ENCODE results near the gene SZT2. TPM values are rescaled to one million over a fixed set of nuclear protein-coding genes. Genes with fewer than 3 reads are reported as not detected.
A peak's percentile ranks its signal among the peaks of the same experiment; 100 is the strongest.
"Not testable (repeated sequence)": the region's sequence is repeated elsewhere in the genome, so short reads cannot be mapped to it uniquely, and the experiment has no call there.

SZT2 gene
- total RNA-seq, 2 donors from 2014 or later: 51.4 to 51.6 TPM

DNA sequence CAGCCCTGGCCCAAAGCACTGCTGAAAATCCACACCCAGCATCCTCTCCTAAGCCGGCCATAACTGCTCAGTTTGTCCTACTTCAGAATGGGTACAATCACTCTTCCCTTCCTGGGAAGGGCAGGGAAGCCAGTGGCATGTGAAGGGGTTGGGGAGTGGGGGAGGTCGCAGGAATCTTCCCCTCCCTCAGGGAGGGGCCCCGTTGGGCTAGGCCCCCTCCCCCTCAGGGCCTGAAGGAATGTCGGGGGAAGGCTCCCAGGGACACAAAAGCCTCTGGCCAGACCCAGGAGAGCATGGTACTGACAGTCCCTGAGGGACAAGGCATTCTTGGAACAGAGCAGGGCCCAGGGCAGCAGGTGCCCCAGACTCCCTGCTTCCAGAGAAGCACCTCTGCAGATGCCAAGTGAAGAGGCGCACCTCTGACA, 23.1 kb upstream of the SZT2 start:
- Mint-ChIP-seq H3K27ac (peak overlapping the region; percentile 78), H3K9me3 (no peaks in the 10 kb centered on the region), H3K36me3 (ENCODE audit: insufficient read depth in 2 of 2) (peaks cover 10 to 25% of the 10 kb centered on the region in 2 donors), H3K27me3 (ENCODE audit: low read depth) (no peaks in the 10 kb centered on the region), H3K4me1 (ENCODE audit: low read depth) (peaks cover 54% of the 10 kb centered on the region), H3K4me3 (peak overlapping the region; percentile 94)
- ATAC-seq (replicated peaks in 1 of 2) (no peak), DNase-seq (no peak)

DNA sequence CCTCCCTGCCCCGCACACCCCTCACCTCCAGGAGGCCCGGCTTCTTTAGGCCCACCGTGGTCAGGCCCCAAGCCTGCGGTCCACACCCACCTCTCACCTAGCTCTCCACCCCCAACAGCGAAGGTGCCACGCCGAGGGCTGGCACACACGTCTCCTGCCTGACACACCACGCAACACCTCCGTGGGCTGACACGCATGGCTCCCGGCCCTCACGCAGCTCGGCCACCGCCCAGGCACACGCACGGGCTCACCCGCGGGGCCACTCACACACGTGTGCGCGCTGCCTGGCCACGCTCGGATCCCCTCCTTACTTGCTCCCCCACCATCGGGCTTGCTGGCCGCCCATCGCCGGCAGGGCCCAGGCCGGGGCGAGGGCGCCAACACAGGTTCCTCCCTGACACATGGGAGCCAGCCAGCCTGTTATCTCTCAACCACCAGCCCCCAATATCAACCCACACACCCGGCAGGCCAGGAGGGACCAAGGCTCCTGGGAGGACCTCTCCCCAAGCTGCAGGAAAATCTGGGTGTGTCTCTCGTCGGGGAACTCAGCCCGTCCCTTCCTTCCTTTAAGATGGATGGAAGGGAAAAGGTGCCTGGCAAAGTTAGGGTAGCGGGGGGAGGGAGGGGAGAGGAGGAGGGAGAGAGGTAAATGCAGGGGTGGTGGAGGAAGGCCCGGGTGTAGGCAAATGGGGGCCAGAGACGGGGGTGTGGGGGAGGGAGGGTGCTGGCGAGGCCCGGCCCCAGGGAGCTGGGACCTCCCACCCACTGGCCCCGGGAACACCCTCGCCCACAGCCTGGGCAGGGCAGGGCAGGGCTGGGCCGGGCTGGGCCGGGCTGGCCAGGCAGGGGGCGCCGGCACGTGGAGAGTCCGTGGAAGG, 22.4 kb upstream of the SZT2 start:
- Mint-ChIP-seq H3K27ac (peak overlapping the region; percentile 78), H3K4me3 (peak overlapping the region; percentile 94), H3K36me3 (ENCODE audit: insufficient read depth in 2 of 2) (peaks cover 6 to 19% of the 10 kb centered on the region in 2 donors), H3K27me3 (ENCODE audit: low read depth) (no peaks in the 10 kb centered on the region), H3K9me3 (no peaks in the 10 kb centered on the region), H3K4me1 (ENCODE audit: low read depth) (peaks cover 48% of the 10 kb centered on the region)
- peak; percentile 67 to 68 for ATAC-seq (replicated peaks in 1 of 2)
- peak; percentile 37 to 48 for DNase-seq

DNA sequence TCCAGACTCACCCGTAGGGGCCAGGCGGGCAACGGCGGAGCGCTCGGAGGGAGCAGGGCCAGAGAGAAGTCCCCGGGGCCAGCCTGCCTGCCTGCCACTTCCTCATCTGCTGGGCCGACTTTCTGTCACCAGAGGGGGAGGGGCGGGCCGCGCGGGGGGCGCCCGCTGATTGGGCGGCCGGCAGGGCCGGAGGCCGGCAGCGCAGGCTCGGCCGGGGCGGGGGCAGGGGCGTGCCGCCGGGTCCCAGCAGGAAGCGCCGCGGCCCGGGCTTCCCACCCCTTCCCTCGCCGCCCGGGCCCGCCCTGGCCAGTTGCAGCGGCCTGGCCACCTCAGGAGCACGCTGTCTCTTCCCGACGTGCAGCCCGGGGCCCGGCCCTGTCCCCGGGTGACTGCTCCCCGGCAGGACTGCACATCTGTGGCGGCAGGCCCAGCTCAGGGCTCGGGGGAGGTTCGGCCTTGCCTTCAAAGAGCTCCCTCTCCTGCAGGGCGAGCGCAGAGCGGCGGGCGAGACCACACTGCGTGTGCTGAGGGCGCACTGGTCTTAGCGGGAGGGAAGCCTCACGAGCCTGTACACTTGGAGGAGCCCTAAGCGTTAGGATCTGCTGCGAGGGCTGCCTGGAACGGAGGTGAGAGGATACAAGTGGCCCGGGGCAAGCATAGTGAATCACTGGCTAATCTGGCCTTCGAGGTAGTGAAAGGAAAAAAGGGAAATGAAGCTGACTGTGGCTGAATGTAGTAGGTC, 21.6 kb upstream of the SZT2 start, which contains the start of gene ELOVL1:
ELOVL1 (minus strand) TSS at position 108 of the 742 bp plus-strand sequence. CDS start 2,402 bp downstream, outside the sequence.
- peak; percentile 89 for ATAC-seq (replicated peaks in 1 of 2)
- H3K27ac Mint-ChIP-seq: peak within 1 kb of the TSS; percentile 83
- no peaks in the 10 kb centered on the region for H3K9me3 Mint-ChIP-seq
- H3K4me1 Mint-ChIP-seq (ENCODE audit: low read depth): peaks cover 40% of the 10 kb centered on the region
- H3K4me3 Mint-ChIP-seq: peak within 1 kb of the TSS; percentile 94
- peaks cover 6 to 15% of the 10 kb centered on the region in 2 donors for H3K36me3 Mint-ChIP-seq (ENCODE audit: insufficient read depth in 2 of 2)
- DNase-seq: peak; percentile 91 to 94
- H3K27me3 Mint-ChIP-seq (ENCODE audit: low read depth): no peaks in the 10 kb centered on the region

DNA sequence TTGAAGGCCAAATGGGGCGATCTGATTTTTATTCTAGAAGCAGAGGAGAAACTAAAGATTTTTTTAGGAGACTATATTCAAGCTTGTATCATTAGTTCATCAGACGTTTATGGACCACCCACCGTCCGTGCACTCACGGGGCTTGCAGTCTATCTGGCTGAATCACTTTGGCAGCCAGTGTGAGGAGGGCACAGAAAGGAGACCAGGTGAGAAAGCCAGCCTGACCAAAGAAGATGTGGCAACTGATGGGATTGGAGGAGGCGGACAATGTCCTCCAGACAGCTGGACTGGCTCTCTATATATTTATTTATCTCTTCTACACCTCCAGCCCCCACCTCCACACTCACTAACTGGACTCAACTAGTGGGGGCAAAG, 21.1 kb upstream of the SZT2 start:
- Mint-ChIP-seq H3K27me3 (ENCODE audit: low read depth) (no peaks in the 10 kb centered on the region), H3K36me3 (ENCODE audit: insufficient read depth in 2 of 2) (peaks cover 6 to 14% of the 10 kb centered on the region in 2 donors), H3K27ac (peak overlapping the region; percentile 83), H3K4me3 (peak overlapping the region; percentile 94), H3K9me3 (no peaks in the 10 kb centered on the region), H3K4me1 (ENCODE audit: low read depth) (peaks cover 37% of the 10 kb centered on the region)
- no peak for DNase-seq
- ATAC-seq (replicated peaks in 1 of 2): no peak

DNA sequence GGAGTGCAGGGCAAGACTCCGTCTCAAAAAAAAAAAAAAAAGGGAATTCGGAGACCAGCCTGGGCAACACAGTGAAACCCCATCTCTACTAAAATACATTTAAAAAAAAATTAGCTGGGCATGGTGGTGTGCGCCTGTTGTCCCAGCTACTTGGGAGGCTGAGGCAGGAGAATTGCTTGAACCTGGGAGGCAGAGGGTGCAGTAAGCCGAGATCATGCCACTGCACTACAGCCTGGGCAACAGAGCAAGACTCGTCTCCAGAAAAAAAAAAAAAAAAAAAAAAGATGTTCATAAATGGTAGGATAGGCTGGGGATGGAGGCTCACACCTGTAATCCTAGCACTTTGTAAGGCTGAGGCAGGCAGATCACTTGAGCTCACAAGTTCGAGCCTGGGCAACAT, 19.9 kb upstream of the SZT2 start:
- not testable (repeated sequence) for H3K36me3 Mint-ChIP-seq (ENCODE audit: insufficient read depth in 2 of 2); H3K4me3 Mint-ChIP-seq; DNase-seq; H3K27ac Mint-ChIP-seq; ATAC-seq (replicated peaks in 1 of 2); H3K9me3 Mint-ChIP-seq; H3K27me3 Mint-ChIP-seq (ENCODE audit: low read depth)
- H3K4me1 Mint-ChIP-seq (ENCODE audit: low read depth): peaks cover 36% of the 10 kb centered on the region

DNA sequence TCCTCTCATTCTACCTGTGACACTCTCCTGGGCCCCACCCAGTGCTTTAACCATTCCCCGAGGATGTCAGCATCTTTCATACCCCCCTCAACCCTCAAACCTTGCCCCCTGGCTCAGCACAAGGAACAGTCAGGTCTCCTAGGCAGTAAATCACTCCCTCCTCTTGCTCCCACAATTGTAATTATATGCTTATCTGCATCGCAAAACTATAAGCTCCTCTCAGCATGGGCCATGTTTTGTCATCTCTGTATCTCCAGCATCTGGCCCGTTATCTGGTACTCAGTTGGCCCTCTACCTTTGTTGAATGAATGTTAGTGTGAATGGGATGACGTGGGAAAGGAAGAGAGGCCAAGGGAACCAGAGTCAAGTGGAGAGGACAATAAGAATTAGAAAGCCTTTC, 19.1 kb upstream of the SZT2 start:
- Mint-ChIP-seq H3K36me3 (ENCODE audit: insufficient read depth in 2 of 2) (peaks cover 0 to 2% of the 10 kb centered on the region in 2 donors), H3K4me1 (ENCODE audit: low read depth) (peaks cover 32% of the 10 kb centered on the region), H3K4me3 (no peak overlapping the region), H3K9me3 (no peaks in the 10 kb centered on the region), H3K27ac (no peak overlapping the region), H3K27me3 (ENCODE audit: low read depth) (no peaks in the 10 kb centered on the region)
- DNase-seq: no peak
- no peak for ATAC-seq (replicated peaks in 1 of 2)

DNA sequence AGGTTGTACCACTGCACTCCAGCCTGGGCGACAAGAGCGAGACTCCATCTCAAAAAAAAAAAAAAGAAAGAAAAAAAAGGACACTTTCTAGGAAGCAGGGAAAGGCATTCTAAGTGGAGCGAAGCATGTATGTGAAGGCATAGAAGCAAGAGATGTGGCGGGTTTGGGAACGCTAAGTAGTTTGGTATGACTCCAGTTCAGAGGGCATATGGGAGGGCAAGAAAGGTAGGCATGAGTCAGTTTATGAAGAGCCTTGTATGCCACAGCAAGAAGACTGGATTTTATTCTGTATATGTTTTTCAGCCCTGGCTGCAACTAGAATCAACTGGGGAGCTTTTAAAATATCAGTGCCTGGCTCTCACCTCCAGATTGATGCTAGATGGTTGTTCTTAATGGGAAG, 17.5 kb upstream of the SZT2 start:
- Mint-ChIP-seq H3K27ac (no peak overlapping the region), H3K27me3 (ENCODE audit: low read depth) (no peaks in the 10 kb centered on the region), H3K4me3 (no peak overlapping the region), H3K36me3 (ENCODE audit: insufficient read depth in 2 of 2) (peaks cover 0 to 2% of the 10 kb centered on the region in 2 donors), H3K9me3 (no peaks in the 10 kb centered on the region), H3K4me1 (ENCODE audit: low read depth) (peaks cover 22% of the 10 kb centered on the region)
- no peak for ATAC-seq (replicated peaks in 1 of 2)
- DNase-seq: no peak

DNA sequence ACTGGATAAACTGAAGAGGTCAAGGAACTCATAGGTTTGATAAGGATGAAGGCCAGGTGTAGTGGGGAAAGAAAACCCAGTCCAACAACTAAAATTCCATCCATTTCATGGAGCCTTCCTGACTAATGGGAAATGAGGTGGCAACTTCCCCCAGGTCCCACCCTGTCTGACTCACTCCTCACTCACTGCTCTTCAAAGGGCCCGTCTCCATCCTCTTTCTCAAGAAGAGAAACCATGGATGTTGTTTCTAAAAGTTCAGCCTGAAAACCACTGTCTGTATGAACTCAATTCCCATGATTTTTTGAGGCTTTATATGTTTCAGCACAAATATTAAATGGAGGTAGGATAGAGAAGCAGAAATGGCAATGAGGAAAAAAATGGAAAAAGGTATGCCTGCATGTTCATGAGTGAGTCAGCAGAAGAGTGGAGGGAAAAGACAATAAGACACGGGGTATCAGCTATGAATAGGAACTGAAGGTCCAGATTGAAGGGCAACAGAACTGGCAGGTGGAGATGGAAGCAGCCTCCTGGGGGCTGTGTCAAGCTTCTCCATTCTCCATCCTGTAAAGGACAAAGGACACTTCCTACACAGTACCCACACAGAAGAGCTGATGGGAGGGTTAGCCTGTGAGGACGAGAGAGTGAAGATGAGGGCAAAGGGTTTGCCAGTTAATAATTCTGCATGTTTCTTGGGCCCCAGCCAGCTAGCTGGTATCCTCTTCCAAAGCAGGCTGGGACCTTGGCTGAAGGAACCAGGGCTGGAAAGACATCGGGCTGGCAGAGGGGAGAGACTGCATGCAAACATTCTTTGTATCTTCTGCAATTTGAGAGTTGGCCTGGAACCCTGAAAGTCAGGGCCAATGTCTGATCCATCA, 16.4 kb upstream of the SZT2 start:
- Mint-ChIP-seq H3K4me3 (no peak overlapping the region), H3K27me3 (ENCODE audit: low read depth) (no peaks in the 10 kb centered on the region), H3K4me1 (ENCODE audit: low read depth) (peaks cover 21% of the 10 kb centered on the region), H3K36me3 (ENCODE audit: insufficient read depth in 2 of 2) (peaks cover 0 to 1% of the 10 kb centered on the region in 2 donors), H3K9me3 (no peaks in the 10 kb centered on the region), H3K27ac (no peak overlapping the region)
- DNase-seq (no peak), ATAC-seq (replicated peaks in 1 of 2) (no peak)

DNA sequence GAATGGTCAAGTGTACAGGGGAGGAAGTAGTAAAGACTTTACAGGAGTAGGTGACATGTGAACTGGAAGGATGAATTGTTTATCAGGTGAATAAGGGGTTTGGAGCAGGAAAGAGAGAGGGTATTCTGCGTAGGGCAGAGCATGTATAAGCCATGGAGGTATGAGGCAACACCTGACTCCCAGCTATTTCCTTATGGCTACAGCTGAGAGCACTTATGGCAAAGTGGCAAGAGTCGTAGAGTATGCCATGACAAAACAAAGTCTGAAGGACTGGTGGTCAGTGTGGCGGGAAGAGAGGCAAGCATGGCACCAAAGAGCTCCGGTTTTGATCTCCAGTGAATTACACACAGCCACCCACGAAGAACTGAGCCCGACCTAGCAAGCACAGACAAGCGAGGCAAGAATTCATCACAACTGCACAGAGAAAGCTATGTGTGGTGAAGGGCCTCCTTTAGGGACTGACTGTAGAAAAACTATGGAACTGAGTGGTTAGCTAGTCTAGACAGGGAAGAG, 12.9 kb upstream of the SZT2 start:
- H3K27ac Mint-ChIP-seq: no peak overlapping the region
- H3K27me3 Mint-ChIP-seq (ENCODE audit: low read depth): no peaks in the 10 kb centered on the region
- no peaks in the 10 kb centered on the region for H3K9me3 Mint-ChIP-seq
- ATAC-seq (replicated peaks in 1 of 2) (no peak), DNase-seq (no peak)
- no peak overlapping the region for H3K4me3 Mint-ChIP-seq
- H3K36me3 Mint-ChIP-seq (ENCODE audit: insufficient read depth in 2 of 2): peaks cover 0 to 11% of the 10 kb centered on the region in 2 donors
- peaks cover 13% of the 10 kb centered on the region for H3K4me1 Mint-ChIP-seq (ENCODE audit: low read depth)

DNA sequence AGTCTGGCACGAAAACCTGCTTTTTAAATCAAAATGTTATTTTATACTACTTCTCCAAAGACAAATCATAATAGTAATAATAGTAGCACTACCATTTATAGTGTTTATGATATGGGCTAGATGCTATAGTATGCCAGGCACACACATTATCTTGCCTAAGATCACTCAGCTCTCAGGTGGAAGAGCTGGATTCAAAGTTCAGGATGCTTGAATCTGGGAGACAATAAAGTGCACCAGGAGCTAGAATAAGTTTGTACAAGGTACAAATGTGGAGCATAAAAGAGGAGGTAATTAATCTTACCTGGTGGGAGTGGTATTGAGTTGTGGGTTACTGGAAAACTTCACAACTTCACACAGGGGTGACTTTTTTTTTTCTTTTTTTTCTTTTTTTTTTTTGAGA, 11.9 kb upstream of the SZT2 start:
- DNase-seq (no peak), ATAC-seq (replicated peaks in 1 of 2) (no peak)
- Mint-ChIP-seq H3K27ac (no peak overlapping the region), H3K27me3 (ENCODE audit: low read depth) (no peaks in the 10 kb centered on the region), H3K4me3 (no peak overlapping the region), H3K36me3 (ENCODE audit: insufficient read depth in 2 of 2) (peaks cover 0 to 11% of the 10 kb centered on the region in 2 donors), H3K9me3 (no peaks in the 10 kb centered on the region), H3K4me1 (ENCODE audit: low read depth) (peaks cover 16% of the 10 kb centered on the region)

DNA sequence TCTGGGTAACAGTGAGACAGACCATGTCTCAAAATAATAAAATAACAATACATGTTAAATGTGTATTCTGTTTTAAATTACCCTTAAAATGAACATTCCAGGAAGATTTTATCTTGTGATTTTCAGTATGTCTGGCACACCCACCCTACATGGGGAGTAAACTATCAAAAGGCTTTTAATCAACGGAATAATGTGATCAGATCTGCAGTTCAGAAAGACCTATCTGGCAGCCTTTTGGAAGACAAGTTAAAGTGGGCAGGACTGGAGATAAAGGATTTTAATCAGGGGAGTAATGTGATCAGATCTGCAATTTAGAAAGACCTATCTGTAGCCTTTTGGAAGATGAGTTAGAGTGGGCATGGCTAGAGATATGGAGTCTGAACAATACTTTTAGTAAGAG, 10.2 kb upstream of the SZT2 start:
- H3K4me1 Mint-ChIP-seq (ENCODE audit: low read depth): peaks cover 16% of the 10 kb centered on the region
- no peak overlapping the region for H3K27ac Mint-ChIP-seq
- no peaks in the 10 kb centered on the region for H3K9me3 Mint-ChIP-seq
- H3K36me3 Mint-ChIP-seq (ENCODE audit: insufficient read depth in 2 of 2): peaks cover 0 to 16% of the 10 kb centered on the region in 2 donors
- H3K27me3 Mint-ChIP-seq (ENCODE audit: low read depth): no peaks in the 10 kb centered on the region
- no peak overlapping the region for H3K4me3 Mint-ChIP-seq
- DNase-seq (no peak), ATAC-seq (replicated peaks in 1 of 2) (no peak)

DNA sequence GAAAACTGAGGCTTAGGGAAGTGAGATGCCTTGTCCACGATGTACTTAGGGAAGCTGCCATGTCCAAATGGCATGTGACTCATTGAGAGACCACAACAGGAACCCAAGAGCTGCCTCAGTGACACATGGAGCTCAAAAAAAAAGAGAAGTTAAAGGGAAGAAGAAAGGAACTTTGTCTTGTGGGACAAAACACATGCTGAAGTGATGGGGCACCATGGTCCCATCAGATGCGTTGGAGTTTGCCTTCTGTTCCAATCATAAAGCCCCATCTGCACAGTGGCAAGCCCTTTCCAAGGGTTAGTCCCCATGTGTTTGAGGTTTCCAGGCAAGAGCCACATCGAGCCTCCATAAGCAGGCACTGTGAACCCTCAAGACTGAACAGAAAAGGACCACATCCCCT, 8.1 kb upstream of the SZT2 start:
- H3K27ac Mint-ChIP-seq: peak overlapping the region; percentile 55
- H3K36me3 Mint-ChIP-seq (ENCODE audit: insufficient read depth in 2 of 2): peaks cover 6 to 28% of the 10 kb centered on the region in 2 donors

More for the DNA sequence above, 8.1 kb upstream of the SZT2 start:
- DNase-seq (no peak), ATAC-seq (replicated peaks in 1 of 2) (no peak)
- H3K9me3 Mint-ChIP-seq: no peaks in the 10 kb centered on the region
- no peaks in the 10 kb centered on the region for H3K27me3 Mint-ChIP-seq (ENCODE audit: low read depth)
- peaks cover 11% of the 10 kb centered on the region for H3K4me1 Mint-ChIP-seq (ENCODE audit: low read depth)
- no peak overlapping the region for H3K4me3 Mint-ChIP-seq

All from activated T-cell treated with anti-CD3 and anti-CD28 coated beads, Interleukin-2, amount 50 U/mL, for 72 hours (primary cell).